Hematopoietic multipotent progenitor cell treated with erythropoietin and hydrocortisone succinate and interleukin-3 and kit ligand, for 15 days (in vitro differentiated cells): Measurements from ENCODE around the gene CPNE9.
A peak's percentile ranks its signal among the peaks of the same experiment; 100 is the strongest.

Experiments used
- DNase-seq: peaks from one replicate; pipeline ENCODE4 v3.0.0-alpha.2; 2015; ENCODE audit warnings: low spot score

The CPNE9 gene

DNA sequence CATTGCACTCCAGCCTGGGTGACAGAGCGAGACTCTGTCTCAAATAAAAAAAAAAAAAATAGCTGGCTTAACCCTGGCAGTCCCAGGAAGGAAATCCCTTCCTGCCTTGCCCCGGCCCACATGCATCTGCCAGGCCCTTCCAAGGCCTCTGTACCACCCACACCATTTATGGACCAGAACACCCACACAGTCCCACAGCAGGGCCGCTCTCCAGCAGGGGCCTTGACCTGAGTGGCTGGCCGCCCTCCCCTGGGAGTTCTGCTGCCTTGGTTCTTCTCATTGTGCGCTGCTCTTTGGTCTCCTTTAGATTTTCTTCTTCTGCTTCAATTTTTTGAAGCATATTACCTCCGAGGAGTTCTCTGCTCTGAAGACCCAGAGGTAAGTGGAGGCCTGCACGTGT, 16.1 kb upstream of the CPNE9 start:
- DNase-seq: no peak

DNA sequence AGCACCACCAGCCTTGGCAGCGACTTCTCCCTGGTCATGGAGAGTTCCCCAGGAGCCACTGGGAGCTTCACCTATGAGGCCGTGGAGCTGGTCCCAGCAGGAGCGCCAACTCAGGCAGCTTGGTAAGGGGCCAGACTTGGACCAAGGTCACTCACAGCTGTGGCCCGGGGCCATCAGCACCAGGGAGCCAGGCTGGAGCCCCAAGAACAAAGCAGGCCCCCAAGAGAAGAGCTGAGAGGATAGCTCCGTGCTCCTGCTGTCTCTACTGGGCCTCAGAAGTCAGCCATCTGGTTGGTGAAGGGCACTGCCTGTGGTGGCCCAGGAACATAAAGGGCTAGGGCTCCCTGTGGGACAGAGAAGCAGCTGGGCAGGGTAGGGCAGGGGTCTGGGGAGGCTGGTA, 14.7 kb upstream of the CPNE9 start:
- no peak for DNase-seq

DNA sequence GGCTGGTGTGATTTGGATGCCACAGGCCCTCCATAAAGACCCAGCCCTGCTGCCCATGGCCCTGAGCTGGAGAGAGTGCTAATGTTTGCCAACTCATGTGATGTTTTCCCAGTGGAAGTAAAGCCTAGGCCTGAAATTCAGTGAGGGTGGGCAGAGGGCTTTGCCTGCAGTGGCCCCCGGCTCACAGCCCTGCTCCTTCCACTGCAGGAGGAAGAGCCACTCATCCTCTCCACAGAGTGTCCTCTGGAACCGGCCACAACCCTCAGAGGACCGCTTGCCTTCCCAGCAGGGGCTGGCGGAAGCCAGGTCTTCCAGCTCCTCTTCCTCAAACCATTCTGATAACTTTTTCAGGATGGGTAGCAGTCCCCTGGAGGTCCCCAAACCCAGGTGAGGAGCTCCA, 13.9 kb upstream of the CPNE9 start:
- DNase-seq: no peak

DNA sequence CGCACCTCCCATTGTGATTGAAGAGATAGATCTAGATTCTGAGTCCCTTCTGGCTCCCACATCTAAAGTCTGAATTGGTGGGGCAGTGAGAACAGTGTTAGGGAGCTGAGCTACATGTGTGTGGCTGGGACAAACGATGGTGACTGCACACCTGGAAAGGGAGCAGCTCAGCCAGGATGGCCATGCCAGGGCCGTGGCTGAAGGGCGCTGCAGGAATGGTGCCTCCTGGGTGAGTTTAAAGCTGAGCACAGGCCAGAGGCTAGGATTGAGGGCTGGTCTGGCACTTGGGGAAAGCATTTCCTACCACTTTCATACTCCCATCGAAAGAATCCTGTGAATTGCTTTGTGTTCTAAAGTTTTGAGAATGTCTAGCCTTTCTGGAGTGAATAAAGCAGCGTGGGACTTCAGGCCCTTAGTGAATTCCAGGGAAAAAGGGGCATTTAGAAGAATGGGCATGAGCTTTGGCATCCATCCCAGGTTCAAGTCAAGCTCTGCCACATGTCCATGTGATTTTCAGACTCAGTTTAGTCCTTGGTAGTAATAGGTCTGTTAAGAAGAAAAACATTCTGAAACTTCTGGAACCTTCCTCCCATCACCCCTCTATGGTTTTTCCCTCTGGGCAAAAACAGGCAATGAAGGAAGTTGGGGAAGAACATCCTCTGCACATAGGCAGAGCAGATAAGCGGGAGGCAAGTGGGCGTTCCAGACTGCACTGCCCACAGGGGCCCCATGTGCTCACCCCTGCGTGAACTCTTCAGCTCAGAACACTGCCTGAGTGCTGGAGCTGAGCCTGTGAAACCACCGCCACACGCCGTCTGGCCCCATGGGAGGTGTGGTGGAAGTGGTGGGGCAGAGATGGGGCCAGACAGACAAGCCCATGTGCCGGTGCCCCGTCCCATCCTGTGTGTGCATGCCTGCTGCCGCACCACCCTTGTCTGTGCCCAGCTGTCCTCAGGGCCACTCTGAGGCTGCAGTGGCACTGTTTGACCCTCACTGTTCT, 12.9 kb upstream of the CPNE9 start:
- DNase-seq: no peak

DNA sequence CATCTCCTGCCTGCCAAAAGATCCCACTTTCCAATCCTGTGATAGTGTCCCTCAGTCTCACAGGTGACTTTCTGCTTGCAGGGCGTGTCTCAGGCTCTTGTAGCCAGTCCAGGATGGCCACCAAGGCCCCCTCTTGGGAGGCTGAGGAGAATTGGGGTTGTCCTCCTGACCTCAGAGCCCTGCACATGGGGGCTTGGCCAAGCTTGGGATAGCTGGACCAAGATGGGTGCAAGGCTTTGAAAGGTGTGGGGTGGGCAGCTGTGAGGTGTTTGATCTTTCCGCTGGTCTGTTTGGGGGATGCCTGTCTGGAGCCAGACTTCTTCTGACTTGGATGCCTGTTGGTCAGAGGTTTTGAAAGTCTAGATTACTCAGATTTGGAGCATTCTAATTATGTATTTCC, 12.0 kb upstream of the CPNE9 start:
- DNase-seq: no peak

DNA sequence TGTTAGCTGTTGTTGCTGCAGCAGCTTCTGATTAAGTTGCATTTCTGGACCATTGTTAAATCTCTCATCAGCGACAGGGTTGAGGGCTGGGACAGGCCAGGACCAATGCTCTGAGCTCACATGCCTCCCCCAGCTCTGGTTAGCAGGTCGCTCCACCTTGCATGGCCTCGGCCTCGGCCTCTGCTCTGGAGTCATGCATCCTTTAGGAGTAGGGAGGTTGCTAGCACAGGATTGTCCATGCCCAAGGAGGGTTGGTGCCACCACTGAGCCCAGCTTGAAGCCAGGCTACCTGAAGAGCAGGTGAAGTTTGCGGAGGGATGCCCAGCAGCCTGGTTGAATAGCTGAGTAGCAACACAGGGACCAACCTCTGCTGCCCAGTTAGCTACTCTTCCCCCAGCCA, 11.2 kb upstream of the CPNE9 start:
- no peak for DNase-seq

DNA sequence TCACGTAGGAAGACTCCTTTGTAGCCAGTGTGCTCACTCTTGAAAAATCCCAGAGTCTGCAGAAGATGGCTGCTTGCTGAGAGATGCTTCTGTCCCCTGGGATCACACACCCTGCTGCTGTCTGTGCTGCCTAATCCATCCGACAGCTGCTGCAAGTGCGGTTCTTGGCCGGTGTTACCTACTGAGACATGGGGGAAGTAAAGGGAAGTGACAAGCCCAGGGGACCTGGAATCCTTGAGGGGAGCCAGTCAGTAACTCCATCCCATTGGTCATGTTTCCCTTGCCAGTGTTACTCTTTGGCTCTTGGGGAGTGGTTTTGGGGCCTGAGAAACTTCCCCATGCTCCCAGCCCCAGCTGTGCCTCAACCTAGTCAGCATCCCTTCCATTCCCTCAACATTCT, 8.3 kb upstream of the CPNE9 start:
- no peak for DNase-seq

DNA sequence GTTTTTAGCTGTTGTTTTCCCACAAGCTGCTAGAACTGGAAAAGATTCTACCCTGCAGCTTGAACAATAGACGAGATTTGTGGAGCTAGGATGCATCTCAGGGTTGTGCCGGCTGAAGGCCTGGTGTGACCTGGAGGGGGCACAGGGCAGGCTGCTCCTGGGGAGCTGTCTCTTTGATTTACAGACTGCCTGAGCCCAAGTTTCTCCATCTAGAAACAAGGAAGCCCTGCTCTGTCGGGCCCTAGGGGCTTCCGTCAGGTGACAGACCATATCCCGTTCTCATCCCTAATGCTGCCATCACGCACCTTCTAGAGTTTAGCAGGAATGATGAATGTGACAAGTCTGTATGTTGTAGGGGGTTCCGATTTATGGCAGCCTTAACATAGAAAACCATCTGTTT, 7.9 kb upstream of the CPNE9 start:
- DNase-seq: no peak

DNA sequence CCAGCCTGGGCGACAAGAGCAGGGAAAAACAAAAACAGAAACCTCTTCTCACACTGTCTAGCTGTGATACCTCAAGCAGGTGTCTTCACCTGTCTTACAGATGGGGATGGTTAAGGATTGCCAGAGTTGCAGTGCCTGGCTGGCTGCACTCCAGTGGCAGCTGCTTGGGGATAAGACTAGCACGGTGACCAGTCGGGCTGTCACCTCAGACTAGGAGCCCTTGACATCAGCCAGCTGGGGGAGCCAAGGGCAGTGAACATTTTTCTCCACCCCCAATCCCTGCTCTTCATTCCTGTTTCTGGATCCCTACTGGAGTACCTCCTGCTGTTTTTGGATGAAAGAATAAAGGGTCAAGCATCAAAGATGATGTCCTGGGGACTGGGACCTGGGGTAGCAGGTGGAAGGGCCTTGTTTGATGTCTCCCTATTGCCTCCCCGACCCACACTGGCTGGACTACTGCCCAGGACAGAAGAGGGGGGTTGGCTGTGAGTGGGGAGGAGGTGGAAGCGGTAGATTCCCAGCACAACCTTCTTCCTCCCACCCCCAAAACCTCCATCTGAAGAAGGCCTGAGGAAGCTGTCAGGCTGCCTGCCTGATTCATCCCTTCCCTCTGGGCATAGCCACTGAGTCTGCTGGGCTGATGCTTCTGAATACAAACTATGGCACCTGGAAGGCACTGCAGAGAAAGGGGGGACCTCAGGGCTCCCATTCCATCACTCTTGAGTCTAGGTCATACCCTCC, 7.0 kb upstream of the CPNE9 start:
- no peak for DNase-seq

DNA sequence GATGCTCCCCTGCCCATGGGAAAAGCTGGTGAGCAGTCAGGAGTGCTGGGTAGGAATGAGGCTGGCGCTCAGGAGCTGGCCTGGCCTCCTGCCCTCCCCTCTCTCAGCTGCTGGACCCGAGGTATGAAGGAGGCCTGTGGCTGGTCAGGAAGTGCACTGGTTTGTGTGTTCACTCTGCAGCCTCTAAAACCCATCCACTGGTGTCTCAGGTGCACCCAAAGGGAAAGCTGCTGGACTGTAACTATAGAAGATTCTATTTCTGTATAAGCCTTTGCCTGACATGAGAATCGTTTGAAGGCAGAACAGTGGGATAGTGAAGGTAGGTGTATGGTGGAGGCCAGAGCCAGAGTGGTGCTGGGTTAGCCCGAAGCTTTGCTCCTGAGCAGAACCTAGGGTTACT, 5.7 kb upstream of the CPNE9 start:
- no peak for DNase-seq

DNA sequence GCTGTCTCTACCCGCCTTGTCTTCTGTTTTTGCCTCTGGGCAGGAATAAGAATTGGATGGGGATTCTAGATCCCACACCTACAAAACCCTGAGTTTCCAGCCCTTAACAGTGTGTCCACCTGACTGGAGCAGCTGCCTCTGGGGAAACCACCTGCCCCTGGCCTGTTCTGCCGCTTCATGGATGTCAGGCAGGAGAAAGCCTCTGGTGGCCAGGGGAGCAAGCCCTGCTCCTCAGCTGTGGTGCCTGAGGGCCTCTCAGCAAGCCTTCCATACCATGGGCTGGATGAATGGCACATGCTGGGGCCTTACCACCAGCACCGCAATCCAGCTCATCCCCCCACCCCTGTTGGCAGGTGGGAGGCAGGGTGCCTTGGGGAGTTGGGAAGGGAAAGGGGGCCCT, 5.3 kb upstream of the CPNE9 start:
- no peak for DNase-seq

DNA sequence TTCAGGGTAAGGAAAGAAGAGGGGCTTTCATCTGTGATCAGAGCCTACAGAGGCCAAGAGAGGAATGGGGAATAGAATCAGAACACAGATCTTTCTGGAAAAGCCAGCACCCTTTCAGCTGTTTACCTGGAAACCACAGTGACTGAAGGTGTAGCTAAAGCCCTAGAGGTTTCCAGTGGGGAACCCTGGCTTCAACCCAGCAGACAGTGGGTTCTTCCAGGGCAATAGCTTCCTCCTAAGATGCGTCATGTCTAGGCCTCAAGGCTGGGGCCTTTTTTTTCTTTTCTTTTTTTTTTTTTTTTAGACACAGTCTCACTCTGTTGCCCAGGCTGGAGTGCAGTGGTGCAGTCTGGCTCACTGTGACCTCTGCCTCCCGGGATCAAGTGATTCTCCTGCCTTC, 3.1 kb upstream of the CPNE9 start:
- no peak for DNase-seq

DNA sequence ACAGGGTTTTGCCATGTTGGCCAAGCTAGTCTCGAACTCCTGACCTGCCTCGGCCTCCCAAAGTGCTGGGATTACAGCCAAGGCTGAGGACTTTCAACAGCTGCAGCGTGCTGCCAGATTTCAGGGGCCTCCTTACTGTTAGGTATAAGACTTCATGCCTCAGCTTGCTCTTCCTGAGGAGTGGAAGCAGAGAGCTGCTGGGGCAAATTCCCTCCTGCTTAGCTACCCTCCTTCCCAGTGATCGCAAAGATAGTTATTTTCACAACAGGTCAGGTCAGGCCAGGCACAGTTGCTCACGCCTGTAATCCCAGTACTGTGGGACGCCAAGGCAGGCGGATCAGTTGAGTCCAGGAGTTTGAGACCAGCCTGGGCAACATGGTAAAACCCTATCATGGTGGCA, 2.6 kb upstream of the CPNE9 start:
- no peak for DNase-seq

DNA sequence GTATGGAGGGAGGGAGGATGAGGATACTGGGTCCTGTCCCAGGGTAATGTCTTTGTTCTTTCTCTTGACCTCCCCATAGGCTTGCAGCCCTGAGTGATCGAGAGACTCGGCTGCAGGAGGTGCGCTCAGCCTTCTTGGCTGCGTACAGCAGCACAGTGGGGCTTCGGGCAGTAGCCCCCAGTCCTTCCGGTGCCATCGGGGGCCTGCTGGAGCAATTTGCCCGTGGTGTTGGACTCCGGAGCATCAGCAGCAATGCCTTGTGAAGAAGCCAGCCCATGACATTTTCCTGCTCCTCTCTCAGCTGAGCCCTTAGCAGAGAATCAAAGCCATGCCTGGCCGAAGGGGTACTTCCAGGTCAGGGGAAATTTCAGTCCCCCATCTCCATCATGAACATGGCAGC, 1.9 kb upstream of the CPNE9 start:
- no peak for DNase-seq

DNA sequence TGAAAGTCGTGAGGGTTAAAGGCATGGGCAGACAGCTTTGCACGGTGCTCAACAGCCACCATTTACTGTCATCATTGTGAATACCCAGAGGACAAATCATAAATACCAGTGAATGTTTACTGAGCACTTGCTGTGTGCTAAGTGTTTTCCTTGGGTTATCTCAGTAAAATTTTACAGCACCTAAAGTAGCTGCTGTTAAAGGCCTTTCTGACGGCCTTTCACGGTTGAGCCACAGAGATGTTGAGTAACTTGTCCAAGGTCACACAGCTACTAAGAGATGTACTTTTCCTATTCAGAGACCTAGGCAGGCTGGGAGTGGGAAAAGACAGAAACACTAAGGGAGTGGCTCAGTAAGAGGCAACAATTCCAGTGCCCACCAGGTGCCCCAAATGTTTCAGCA, 393 bp upstream of the CPNE9 start:
- no peak for DNase-seq

DNA sequence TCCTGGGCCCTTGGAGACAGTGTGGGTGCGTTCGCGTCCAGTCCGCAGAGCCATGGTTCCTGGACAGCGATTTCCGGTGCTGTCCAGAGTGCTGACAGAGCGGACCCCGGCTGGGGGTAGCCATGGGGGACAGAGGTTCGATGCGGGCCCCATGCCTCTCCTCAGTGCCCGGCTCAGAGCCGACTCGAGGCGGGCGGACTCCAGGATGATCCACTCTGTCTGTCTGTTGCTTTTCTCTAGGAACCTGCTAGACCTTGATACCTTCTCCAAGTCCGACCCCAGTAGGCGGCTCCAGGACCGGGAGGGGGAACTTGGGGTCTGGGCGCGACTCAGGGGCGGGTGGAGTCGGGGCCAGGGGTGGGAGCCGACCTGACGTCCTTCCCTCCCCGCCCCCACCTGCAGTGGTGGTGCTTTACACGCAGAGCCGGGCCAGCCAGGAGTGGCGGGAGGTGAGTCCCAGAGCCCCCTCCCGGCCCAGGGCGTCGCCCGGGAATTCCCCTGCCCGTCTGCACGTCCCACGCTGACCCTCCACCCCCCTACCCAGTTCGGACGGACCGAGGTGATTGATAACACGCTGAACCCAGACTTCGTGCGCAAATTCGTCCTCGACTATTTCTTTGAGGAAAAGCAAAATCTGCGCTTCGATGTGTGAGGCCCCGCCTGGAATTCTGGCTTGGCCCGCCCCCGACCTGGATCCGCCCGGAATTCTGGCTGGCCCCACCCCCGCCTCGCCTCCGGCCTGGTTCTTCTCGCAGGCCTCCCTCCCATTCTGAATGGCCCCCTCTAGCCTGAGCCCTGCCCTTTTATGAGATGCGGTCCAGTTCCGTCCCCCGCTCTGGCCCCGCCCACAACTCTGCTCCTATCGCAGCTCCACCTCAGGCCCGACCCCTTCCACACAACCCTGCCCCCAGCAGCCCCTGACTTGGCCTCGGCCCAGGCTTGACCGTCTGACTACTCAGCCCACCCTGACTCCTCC, 1.0 kb downstream of the CPNE9 start:
- DNase-seq: no peak

DNA sequence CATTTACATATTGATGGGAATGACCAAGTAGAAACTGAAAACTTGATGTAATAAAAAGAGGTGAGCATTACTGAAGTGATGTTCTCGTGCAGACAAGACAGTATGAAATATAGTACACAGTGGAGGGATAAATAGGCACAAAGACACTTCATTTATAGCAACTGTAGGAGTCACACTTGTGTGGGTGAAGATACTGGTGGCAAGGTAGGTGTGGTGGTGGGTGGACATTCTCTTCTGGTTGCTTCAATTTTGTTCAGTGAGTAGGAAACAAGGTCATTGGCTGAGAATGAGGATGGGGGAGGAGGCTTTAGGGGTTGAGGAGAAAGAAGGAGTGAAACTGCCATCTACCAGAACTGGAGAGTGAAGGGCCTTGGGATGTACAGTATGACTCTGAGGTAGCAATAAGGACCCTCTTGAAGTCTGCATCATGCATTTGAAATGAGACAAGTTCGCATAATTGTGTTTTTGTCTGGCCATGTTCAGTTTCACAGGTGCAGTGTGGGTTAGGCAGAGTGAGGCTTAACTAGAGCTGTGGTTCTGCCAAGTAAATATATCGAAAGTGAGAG, 6.6 kb downstream of the CPNE9 start:
- no peak for DNase-seq

DNA sequence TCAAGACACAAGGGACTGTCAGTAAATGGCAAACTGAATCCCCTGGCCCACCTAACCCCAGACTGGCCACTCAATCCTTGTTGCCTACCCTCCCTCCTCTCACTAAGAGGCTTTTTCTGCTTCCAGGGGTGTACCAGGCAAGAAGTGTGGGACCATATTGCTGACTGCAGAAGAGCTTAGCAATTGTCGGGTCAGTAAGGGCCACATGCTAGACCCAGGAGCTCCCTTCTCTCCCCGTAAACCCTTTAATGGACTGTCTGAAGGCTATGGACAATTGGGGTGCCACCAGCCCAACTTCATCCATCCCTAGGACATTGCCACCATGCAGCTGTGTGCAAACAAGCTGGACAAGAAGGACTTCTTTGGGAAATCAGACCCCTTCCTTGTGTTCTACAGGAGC, 8.8 kb downstream of the CPNE9 start:
- DNase-seq: no peak

DNA sequence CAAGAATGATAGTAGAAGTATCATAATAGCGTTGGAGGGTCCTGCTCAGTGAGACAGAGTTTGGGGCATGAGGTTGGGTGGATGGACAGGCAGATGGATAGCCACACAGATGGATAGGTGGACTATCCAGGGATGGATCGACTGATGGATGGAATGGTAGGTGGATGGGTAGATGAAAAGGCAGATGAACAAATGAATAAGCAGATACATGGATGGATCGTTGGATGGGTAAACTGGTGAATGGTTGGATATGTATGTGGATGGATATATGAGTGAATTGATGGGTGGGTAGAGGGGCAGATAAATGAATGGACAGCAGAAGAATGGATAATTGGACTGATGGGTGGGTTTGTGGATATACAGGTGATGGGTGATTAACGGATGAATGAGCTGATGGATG, 9.5 kb downstream of the CPNE9 start:
- DNase-seq: no peak

DNA sequence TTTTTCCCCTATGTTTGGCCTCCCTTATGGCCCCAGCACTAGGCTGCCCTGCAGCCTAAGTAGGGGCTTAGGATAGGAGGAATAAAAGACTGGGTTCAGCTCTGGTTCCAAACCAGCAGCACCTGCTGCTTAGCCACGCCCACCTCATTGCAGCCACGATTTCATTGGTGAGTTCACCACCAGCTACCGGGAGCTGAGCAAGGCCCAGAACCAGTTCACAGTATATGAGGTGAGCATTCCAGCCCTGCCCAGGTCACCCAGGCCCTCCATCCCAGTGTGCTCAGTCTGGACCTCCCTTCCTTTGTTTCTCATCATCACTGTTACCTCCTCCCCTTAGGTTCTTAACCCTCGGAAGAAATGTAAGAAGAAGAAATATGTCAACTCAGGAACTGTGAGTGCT, 11.5 kb downstream of the CPNE9 start:
- no peak for DNase-seq

DNA sequence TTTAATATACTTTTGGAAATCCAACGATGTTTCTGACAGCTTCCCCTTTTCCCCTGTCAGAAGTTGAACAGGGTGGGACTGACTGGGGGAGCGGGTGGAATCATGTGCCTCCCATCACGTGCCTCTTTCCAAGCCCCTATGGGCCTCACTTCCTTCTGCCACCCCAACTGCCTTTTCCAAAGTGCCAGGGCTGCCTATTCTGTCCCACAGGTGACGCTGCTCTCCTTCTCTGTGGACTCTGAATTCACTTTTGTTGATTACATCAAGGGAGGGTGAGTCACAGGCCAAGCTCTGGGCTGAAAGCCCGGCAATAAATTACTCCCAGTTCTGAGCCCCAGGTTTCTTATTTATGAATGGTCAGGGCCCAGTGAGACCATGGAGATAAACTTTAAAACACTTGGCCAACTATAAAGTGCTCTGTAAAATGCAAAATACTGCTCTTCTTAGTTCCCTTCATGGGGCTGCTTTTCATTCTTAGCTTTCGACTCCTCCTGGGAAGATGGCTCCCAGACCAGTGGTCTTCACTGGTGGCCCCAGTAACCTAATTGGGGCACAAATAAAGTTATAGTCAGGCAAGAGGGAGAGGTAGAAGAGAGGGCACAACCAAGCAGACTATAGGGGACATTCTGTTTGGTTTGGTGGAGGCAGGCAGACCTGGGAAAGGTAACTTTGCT, 12.3 kb downstream of the CPNE9 start:
- peak; percentile 80 for DNase-seq
